Stimulated activated CD4-positive, alpha-beta T cell treated with anti-CD3 and anti-CD28 coated beads, Interleukin-15, amount 100 ng/mL, for 24 hours (primary cell): Measurements from ENCODE around the gene HOXA4.

Experiments used
- DNase-seq: peaks from one replicate; pipeline ENCODE4 v3.0.0-alpha.2; 2020

Gene HOXA4

GRCh38 chr7:27115221-27116026, 15.1 kb downstream of the HOXA4 start:
- no peak for DNase-seq

- no peak for DNase-seq
Observed at GRCh38 chr7:27114881-27115220, 15.7 kb downstream of the HOXA4 start.

- DNase-seq, result no peak
Observed at GRCh38 chr7:27113991-27114769, 16.4 kb downstream of the HOXA4 start.

GRCh38 chr7:27112955-27113949, 17.3 kb downstream of the HOXA4 start:
- no peak for DNase-seq

- DNase-seq, result no peak
Observed at GRCh38 chr7:27112361-27112760, 18.2 kb downstream of the HOXA4 start.

GRCh38 chr7:27111751-27112277, 18.7 kb downstream of the HOXA4 start:
- DNase-seq, result no peak

- no peak for DNase-seq
Observed at GRCh38 chr7:27111042-27111750, 19.4 kb downstream of the HOXA4 start.

- DNase-seq, result no peak
Observed at GRCh38 chr7:27110186-27111031, 20.1 kb downstream of the HOXA4 start.

- DNase-seq, result no peak
Observed at GRCh38 chr7:27109466-27110185, 20.9 kb downstream of the HOXA4 start.

GRCh38 chr7:27108390-27109127, 22.0 kb downstream of the HOXA4 start:
- no peak for DNase-seq

GRCh38 chr7:27107391-27108381, 22.9 kb downstream of the HOXA4 start:
- no peak for DNase-seq

GRCh38 chr7:27106901-27107240, 23.7 kb downstream of the HOXA4 start:
- no peak for DNase-seq

GRCh38 chr7:27106181-27106900, 24.2 kb downstream of the HOXA4 start:
- DNase-seq, result no peak

GRCh38 chr7:27105301-27106031, 25.1 kb downstream of the HOXA4 start:
- no peak for DNase-seq

GRCh38 chr7:27104341-27105058, 26.1 kb downstream of the HOXA4 start:
- DNase-seq, result no peak

GRCh38 chr7:27103489-27104226, 26.9 kb downstream of the HOXA4 start:
- no peak for DNase-seq
